ENCODE results near the gene LDB3. TPM values are rescaled to one million over a fixed set of nuclear protein-coding genes. Genes with fewer than 3 reads are reported as not detected.

Gene LDB3
- total RNA-seq, 5 donors from 2014 or later (not counting 1 experiment from before 2014, with no cell fraction given), result 0.07 to 0.16 (median 0.12) TPM; not detected in 2

- no peaks in the 10 kb centered on the region for H3K36me3 ChIP-seq (ENCODE audit: control insufficient read depth in 2 of 2, extremely low read depth in 1 of 2, insufficient read depth in 1 of 2, low read length in 1 of 2)
- no peaks in the 10 kb centered on the region for H3K9me3 ChIP-seq
- H3K27ac ChIP-seq (ENCODE audit: low read length), result no peak within 1 kb of the TSS
- 79% methylated on average over 13 of the region's 17 CpGs for WGBS (ENCODE audit: insufficient coverage)
- H3K27ac Mint-ChIP-seq, result no peak within 1 kb of the TSS
- no peak for DNase-seq
- ChIA-PET POLR2A (no interaction called here), CTCF (no interaction called here)
- ATAC-seq (replicated peaks in 1 of 4), result no peak
- no peaks in the 10 kb centered on the region for H3K9me3 Mint-ChIP-seq
- H3K4me1 ChIP-seq (ENCODE audit: control insufficient read depth in 1 of 2, extremely low read depth in 1 of 2, insufficient read depth in 2 of 2, low read length in 2 of 2), result no peaks in the 10 kb centered on the region
- H3K36me3 Mint-ChIP-seq, result no peaks in the 10 kb centered on the region
- no peaks in the 10 kb centered on the region for H3K4me1 Mint-ChIP-seq
- no peak within 1 kb of the TSS for H3K4me3 Mint-ChIP-seq
- H3K27me3 Mint-ChIP-seq, result peaks cover 3 to 4% of the 10 kb centered on the region in 2 donors
- H3K4me3 ChIP-seq (ENCODE audit: control insufficient read depth in 1 of 2, extremely low read depth in 1 of 2, low read length in 1 of 2), result no peak within 1 kb of the TSS
- peaks cover 0 to 18% of the 10 kb centered on the region in 2 experiments for H3K27me3 ChIP-seq (replicated peaks in 1 of 2; ENCODE audit: control insufficient read depth in 2 of 2, extremely low read depth in 1 of 2, insufficient read depth in 2 of 2, low read length in 1 of 2)
These were observed 13.7 kb upstream of the LDB3 start, which contains the start of gene OPN4 for GRCh38 chr10:86654411-86655172. Gene OPN4, plus strand, starts transcription at chr10:86654547. Its CDS starts 237 bp downstream, at chr10:86654784.

GRCh38 chr10:86655173-86655540 is 13.2 kb upstream of the LDB3 start:
- no peak overlapping the region for H3K4me3 ChIP-seq (ENCODE audit: control insufficient read depth in 1 of 2, extremely low read depth in 1 of 2, low read length in 1 of 2)
- no peaks in the 10 kb centered on the region for H3K4me1 ChIP-seq (ENCODE audit: control insufficient read depth in 1 of 2, extremely low read depth in 1 of 2, insufficient read depth in 2 of 2, low read length in 2 of 2)
- H3K27ac ChIP-seq (ENCODE audit: low read length), result no peak overlapping the region
- Mint-ChIP-seq H3K4me3 (no peak overlapping the region), H3K27ac (no peak overlapping the region), H3K9me3 (no peaks in the 10 kb centered on the region), H3K36me3 (no peaks in the 10 kb centered on the region), H3K27me3 (peaks cover 3 to 4% of the 10 kb centered on the region in 2 donors), H3K4me1 (no peaks in the 10 kb centered on the region)
- no peaks in the 10 kb centered on the region for H3K9me3 ChIP-seq
- no peak for ATAC-seq (replicated peaks in 1 of 4)
- 73% methylated on average over 1 of the region's 4 CpGs for WGBS (ENCODE audit: insufficient coverage)
- ChIA-PET CTCF (no interaction called here), POLR2A (no interaction called here)
- H3K27me3 ChIP-seq (replicated peaks in 1 of 2; ENCODE audit: control insufficient read depth in 2 of 2, extremely low read depth in 1 of 2, insufficient read depth in 2 of 2, low read length in 1 of 2), result peaks cover 0 to 18% of the 10 kb centered on the region in 2 experiments
- no peaks in the 10 kb centered on the region for H3K36me3 ChIP-seq (ENCODE audit: control insufficient read depth in 2 of 2, extremely low read depth in 1 of 2, insufficient read depth in 1 of 2, low read length in 1 of 2)
- no peak for DNase-seq

- no peaks in the 10 kb centered on the region for H3K9me3 Mint-ChIP-seq
- ATAC-seq (replicated peaks in 1 of 4), result no peak
These were observed 12.7 kb upstream of the LDB3 start for GRCh38 chr10:86655596-86655995.

GRCh38 chr10:86657011-86657395 is 11.3 kb upstream of the LDB3 start:
- Mint-ChIP-seq H3K9me3 (no peaks in the 10 kb centered on the region), H3K36me3 (no peaks in the 10 kb centered on the region), H3K27ac (no peak overlapping the region), H3K4me1 (no peaks in the 10 kb centered on the region), H3K4me3 (no peak overlapping the region), H3K27me3 (peaks cover 0 to 3% of the 10 kb centered on the region in 2 donors)
- no peak for DNase-seq
- Histone ChIP-seq H3K4me3 (ENCODE audit: control insufficient read depth in 1 of 2, extremely low read depth in 1 of 2, low read length in 1 of 2) (no peak overlapping the region), H3K27ac (ENCODE audit: low read length) (no peak overlapping the region), H3K4me1 (ENCODE audit: control insufficient read depth in 1 of 2, extremely low read depth in 1 of 2, insufficient read depth in 2 of 2, low read length in 2 of 2) (no peaks in the 10 kb centered on the region), H3K27me3 (replicated peaks in 1 of 2; ENCODE audit: control insufficient read depth in 2 of 2, extremely low read depth in 1 of 2, insufficient read depth in 2 of 2, low read length in 1 of 2) (peaks cover 0 to 9% of the 10 kb centered on the region in 2 experiments), H3K9me3 (no peaks in the 10 kb centered on the region), H3K36me3 (ENCODE audit: control insufficient read depth in 2 of 2, extremely low read depth in 1 of 2, insufficient read depth in 1 of 2, low read length in 1 of 2) (no peaks in the 10 kb centered on the region)
- ChIA-PET POLR2A (no interaction called here), CTCF (no interaction called here)
- WGBS (ENCODE audit: insufficient coverage), result 91% methylated on average over 7 of the region's 8 CpGs
- no peak for ATAC-seq (replicated peaks in 1 of 4)

More at GRCh38 chr10:86655596-86655995, 12.7 kb upstream of the LDB3 start:
- no peak overlapping the region for H3K27ac Mint-ChIP-seq
- no peaks in the 10 kb centered on the region for H3K36me3 Mint-ChIP-seq
- CTCF ChIA-PET, result no interaction called here
- Histone ChIP-seq H3K27me3 (replicated peaks in 1 of 2; ENCODE audit: control insufficient read depth in 2 of 2, extremely low read depth in 1 of 2, insufficient read depth in 2 of 2, low read length in 1 of 2) (peaks cover 0 to 18% of the 10 kb centered on the region in 2 experiments), H3K27ac (ENCODE audit: low read length) (no peak overlapping the region), H3K4me1 (ENCODE audit: control insufficient read depth in 1 of 2, extremely low read depth in 1 of 2, insufficient read depth in 2 of 2, low read length in 2 of 2) (no peaks in the 10 kb centered on the region), H3K36me3 (ENCODE audit: control insufficient read depth in 2 of 2, extremely low read depth in 1 of 2, insufficient read depth in 1 of 2, low read length in 1 of 2) (no peaks in the 10 kb centered on the region), H3K4me3 (ENCODE audit: control insufficient read depth in 1 of 2, extremely low read depth in 1 of 2, low read length in 1 of 2) (no peak overlapping the region), H3K9me3 (no peaks in the 10 kb centered on the region)
- peaks cover 1 to 3% of the 10 kb centered on the region in 2 donors for H3K27me3 Mint-ChIP-seq
- no peaks in the 10 kb centered on the region for H3K4me1 Mint-ChIP-seq
- DNase-seq, result no peak
- 94% methylated on average over 3 of the region's 3 CpGs for WGBS (ENCODE audit: insufficient coverage)
- no peak overlapping the region for H3K4me3 Mint-ChIP-seq
- POLR2A ChIA-PET, result no interaction called here

GRCh38 chr10:86657396-86658011 is 10.8 kb upstream of the LDB3 start:
- WGBS (ENCODE audit: insufficient coverage), result 68% methylated on average over 15 of the region's 19 CpGs
- no peak for ATAC-seq (replicated peaks in 1 of 4)
- Mint-ChIP-seq H3K4me1 (no peaks in the 10 kb centered on the region), H3K36me3 (no peaks in the 10 kb centered on the region), H3K27ac (no peak overlapping the region), H3K4me3 (no peak overlapping the region), H3K27me3 (peaks cover 0 to 3% of the 10 kb centered on the region in 2 donors), H3K9me3 (no peaks in the 10 kb centered on the region)
- Histone ChIP-seq H3K9me3 (no peaks in the 10 kb centered on the region), H3K4me3 (ENCODE audit: control insufficient read depth in 1 of 2, extremely low read depth in 1 of 2, low read length in 1 of 2) (no peak overlapping the region), H3K27ac (ENCODE audit: low read length) (no peak overlapping the region), H3K4me1 (ENCODE audit: control insufficient read depth in 1 of 2, extremely low read depth in 1 of 2, insufficient read depth in 2 of 2, low read length in 2 of 2) (no peaks in the 10 kb centered on the region), H3K27me3 (replicated peaks in 1 of 2; ENCODE audit: control insufficient read depth in 2 of 2, extremely low read depth in 1 of 2, insufficient read depth in 2 of 2, low read length in 1 of 2) (peaks cover 0 to 5% of the 10 kb centered on the region in 2 experiments), H3K36me3 (ENCODE audit: control insufficient read depth in 2 of 2, extremely low read depth in 1 of 2, insufficient read depth in 1 of 2, low read length in 1 of 2) (no peaks in the 10 kb centered on the region)
- CTCF ChIA-PET, result no interaction called here
- no peak for DNase-seq
- POLR2A ChIA-PET, result no interaction called here

- Histone ChIP-seq H3K9me3 (no peaks in the 10 kb centered on the region), H3K27me3 (replicated peaks in 1 of 2; ENCODE audit: control insufficient read depth in 2 of 2, extremely low read depth in 1 of 2, insufficient read depth in 2 of 2, low read length in 1 of 2) (peaks cover 0 to 5% of the 10 kb centered on the region in 2 experiments), H3K4me1 (ENCODE audit: control insufficient read depth in 1 of 2, extremely low read depth in 1 of 2, insufficient read depth in 2 of 2, low read length in 2 of 2) (no peaks in the 10 kb centered on the region), H3K27ac (ENCODE audit: low read length) (no peak overlapping the region), H3K4me3 (ENCODE audit: control insufficient read depth in 1 of 2, extremely low read depth in 1 of 2, low read length in 1 of 2) (no peak overlapping the region), H3K36me3 (ENCODE audit: control insufficient read depth in 2 of 2, extremely low read depth in 1 of 2, insufficient read depth in 1 of 2, low read length in 1 of 2) (no peaks in the 10 kb centered on the region)
- Mint-ChIP-seq H3K36me3 (no peaks in the 10 kb centered on the region), H3K4me1 (no peaks in the 10 kb centered on the region), H3K4me3 (no peak overlapping the region), H3K9me3 (no peaks in the 10 kb centered on the region), H3K27ac (no peak overlapping the region), H3K27me3 (peaks cover 0 to 3% of the 10 kb centered on the region in 2 donors)
- CTCF ChIA-PET, result no interaction called here
- WGBS (ENCODE audit: insufficient coverage), result 81% methylated on average over 11 of the region's 12 CpGs
- POLR2A ChIA-PET, result no interaction called here
- DNase-seq (no peak), ATAC-seq (replicated peaks in 1 of 4) (no peak)
These were observed 10.0 kb upstream of the LDB3 start for GRCh38 chr10:86658261-86658741.

Data from T-cell (primary cell).